Activated naive CD8-positive, alpha-beta T cell (primary cell): ENCODE measurements around the gene BICD2.
"Not testable (repeated sequence)": the region's sequence is repeated elsewhere in the genome, so short reads cannot be mapped to it uniquely, and the experiment has no call there.

Source experiments
- H3K27ac Mint-ChIP-seq: one replicate; pipeline ENCODE4 v1.8.0; 2021; ENCODE audit warnings: mixed read lengths
- H3K27me3 Mint-ChIP-seq: one replicate; pipeline ENCODE4 v1.8.0; 2021; ENCODE audit warnings: mixed read lengths
- H3K36me3 Mint-ChIP-seq: one replicate; pipeline ENCODE4 v1.8.0; 2021; ENCODE audit warnings: mixed read lengths
- H3K4me1 Mint-ChIP-seq: one replicate; pipeline ENCODE4 v1.8.0; 2021; ENCODE audit warnings: low read depth, mixed read lengths
- H3K4me3 Mint-ChIP-seq: one replicate; pipeline ENCODE4 v1.8.0; 2021; ENCODE audit warnings: mild to moderate bottlenecking, mixed read lengths
- H3K9me3 Mint-ChIP-seq: one replicate; pipeline ENCODE4 v1.8.0; 2021; ENCODE audit warnings: low read depth, mixed read lengths

BICD2 gene

DNA sequence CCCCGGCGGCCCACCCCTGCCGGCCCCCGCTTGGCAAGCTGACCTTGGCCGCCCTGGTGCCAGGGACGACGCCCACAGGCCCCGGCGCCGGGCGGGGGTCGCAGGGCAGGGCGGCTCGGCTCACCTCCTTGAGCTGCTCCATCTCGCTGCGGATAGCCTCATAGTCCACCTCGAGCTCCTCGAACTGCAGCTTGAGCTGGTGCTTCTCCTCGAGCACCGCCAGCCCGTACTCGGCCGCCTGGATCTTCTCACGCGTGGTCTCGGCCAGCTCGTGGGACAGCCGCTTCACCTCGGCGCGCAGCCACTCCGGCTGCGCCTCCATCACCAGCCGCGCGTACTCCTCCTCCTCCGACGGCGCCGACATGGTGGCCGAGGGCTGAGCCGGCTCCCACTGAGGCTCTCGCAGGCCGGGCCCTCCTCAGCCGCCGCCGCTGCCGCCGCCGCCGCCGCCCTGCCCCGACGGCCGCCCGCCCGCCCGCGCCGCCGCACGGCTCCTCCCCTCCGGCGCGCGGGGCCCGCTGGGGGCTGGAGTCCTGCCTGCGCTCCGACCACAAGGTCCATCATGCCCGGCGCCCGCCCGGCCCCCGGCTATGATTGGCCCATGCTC is at the start of gene BICD2:
BICD2 (minus strand) TSS at position 453 of the 607 bp plus-strand sequence; CDS start at position 364, 89 bp downstream.
- Mint-ChIP-seq H3K27ac (peak within 1 kb of the TSS; percentile 94), H3K4me1 (peaks cover 41% of the 10 kb centered on the region), H3K27me3 (no peaks in the 10 kb centered on the region), H3K4me3 (peak within 1 kb of the TSS; percentile 93), H3K36me3 (no peaks in the 10 kb centered on the region), H3K9me3 (no peaks in the 10 kb centered on the region)

DNA sequence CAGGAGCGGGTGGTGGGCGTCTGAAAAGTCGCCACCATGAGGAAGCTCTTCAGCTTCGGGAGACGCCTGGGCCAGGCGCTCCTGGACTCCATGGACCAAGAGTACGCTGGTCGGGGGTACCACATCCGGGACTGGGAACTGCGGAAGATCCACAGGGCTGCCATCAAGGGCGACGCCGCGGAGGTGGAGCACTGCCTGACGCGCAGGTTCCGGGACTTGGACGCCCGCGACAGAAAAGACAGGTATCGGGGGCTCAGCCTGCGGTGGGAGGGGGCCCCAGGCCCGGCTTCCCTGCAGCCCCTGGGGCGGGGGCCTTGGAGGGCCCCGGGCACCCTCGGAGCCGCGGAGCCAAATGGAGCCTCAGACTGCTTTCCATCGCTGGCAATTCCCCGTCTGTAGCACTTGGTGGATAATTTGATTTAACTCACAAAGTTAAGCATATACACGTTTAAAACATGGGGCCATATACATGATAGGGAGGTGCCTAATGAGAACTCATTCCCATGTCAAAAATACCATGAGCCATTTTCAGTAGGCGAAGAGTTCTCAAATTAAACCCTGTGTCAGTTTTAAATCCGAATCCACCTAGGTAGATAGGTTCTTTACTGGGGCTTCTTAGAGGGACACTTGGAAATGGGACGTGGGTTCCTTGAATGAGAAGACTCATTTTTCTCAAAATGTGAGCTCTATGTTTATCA is 45.1 kb upstream of the BICD2 start:
- H3K4me3 Mint-ChIP-seq: peak overlapping the region; percentile 91
- H3K27ac Mint-ChIP-seq: peak overlapping the region; percentile 28

DNA sequence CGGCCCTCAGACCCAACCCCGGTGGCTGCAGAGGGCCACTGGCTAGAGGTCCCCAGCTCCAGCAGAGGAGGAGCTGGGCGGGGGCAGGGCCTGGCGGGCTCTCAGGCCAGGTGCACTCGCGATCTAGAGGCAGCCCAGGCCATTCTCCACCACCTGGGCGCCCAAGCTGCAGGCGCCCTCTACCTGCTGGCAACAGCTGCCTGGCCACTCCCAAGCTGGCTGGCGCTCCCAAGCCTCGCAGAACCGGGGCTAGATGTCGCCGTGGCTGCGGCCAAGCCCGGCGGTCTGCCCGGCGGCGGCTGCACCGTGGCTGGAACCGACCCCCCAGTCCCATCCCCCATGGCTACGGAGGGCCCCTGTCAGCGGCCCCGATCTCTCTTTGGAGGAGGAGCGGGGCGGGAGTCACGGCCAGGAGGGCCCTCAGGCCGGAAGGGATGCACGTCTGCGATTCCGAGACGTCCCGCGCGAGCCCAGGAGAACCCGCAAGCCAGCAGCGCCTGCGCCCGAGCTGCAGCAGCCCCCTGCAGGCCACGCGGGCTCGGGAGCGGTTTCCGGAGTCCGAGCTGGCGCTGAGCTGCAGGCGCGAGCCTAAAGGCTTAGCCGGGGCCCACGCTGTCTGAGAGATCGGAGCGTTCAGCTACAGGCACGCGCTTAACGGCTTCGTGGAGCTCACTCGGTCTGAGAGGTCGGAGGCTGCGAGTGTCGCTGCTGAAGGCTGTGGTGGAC is 44.3 kb upstream of the BICD2 start:
- Mint-ChIP-seq H3K27me3 (peaks cover 31% of the 10 kb centered on the region), H3K27ac (peak overlapping the region; percentile 34), H3K36me3 (no peaks in the 10 kb centered on the region), H3K4me1 (peaks cover 10% of the 10 kb centered on the region), H3K4me3 (peak overlapping the region; percentile 91), H3K9me3 (no peaks in the 10 kb centered on the region)

More for the DNA sequence above, 45.1 kb upstream of the BICD2 start:
- Mint-ChIP-seq H3K27me3 (peaks cover 35% of the 10 kb centered on the region), H3K4me1 (peaks cover 10% of the 10 kb centered on the region)
- not testable (repeated sequence) for H3K36me3 Mint-ChIP-seq, H3K9me3 Mint-ChIP-seq

DNA sequence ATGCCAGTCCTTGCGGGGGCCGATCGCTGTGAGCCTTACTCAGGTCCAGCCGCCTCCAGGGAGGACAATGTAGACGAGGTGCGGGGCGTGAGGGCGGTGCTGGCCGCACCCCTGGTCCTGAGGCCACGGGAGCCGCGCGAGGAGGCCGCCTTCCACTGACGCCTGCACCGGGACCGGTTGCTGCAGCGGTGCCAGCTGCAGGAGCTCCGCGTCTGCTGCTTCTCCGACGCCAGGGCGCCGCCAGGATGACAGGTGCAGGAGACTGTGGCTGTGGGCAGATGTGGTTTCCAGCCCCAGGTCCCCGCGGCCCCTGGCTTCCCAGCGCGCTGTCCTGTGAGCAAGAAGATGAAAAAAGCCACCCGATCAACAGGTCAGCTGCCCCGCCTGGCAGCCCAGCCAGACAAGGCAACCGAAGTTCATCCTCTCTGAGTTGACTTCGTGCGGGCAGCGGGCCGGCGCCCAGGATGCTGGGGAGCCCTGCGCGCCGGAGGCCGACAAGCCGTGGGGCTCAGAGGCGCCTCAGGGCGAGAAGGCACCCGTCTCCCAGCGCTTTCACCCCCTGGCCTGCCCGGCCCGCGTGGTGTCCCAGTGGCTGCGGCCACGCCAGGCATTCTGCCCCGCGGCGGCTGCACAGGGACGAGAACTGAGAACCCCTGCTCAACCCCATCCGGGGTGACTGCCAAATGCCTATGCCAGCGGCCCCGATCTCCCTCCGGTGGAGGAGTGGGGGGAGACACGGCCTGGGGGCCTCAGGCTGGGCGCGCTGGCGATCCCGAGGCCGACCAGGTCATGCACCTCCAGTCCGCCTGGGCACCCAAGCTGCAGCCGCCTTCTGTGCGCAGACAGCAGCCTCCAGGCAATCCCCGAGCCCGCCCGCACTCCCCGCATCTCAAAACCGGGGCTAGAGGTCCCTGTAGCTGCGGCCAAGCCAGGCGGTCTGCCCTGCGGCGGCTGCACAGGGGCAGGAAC is 43.4 kb upstream of the BICD2 start:
- Mint-ChIP-seq H3K36me3 (no peaks in the 10 kb centered on the region), H3K27ac (no peak overlapping the region), H3K4me1 (peaks cover 10% of the 10 kb centered on the region), H3K9me3 (no peaks in the 10 kb centered on the region), H3K27me3 (peaks cover 26% of the 10 kb centered on the region), H3K4me3 (peak overlapping the region; percentile 68)

DNA sequence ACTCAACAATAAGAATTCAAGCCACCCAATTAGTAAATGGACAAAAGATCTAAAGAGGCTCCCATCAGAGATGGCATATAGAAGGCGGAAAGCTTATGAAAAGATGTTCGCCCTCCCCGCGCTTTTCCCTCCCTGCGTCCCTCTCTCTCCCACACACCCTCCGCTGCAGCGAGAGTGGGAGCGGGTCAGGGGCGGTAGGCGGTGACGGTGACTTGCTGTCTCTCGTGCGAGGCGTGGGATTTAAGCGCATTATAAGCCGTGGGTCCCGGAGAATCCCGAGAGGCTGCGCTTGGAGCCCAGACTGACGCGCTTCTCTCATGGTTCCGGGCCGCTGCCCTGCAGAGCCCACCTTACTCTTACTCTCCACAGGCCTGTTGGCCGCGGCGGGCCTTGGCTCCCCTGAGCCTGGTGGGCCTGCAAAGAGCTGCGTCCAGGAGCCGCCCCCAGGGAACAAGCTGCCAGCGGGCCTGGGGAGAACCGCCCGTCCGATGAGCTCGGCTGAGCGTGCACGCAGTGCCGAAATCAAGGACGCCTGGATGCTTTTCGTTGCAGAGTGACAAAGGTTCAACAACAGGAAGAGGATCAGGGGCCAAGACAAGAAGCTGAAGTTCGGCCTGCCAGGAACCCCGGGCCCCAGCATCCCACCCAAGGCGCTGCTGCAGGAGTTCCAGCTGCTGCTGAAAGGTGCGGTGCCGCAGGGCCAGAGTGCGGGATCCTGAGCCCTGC is 42.6 kb upstream of the BICD2 start:
- Mint-ChIP-seq H3K4me3 (peak overlapping the region; percentile 77), H3K36me3 (no peaks in the 10 kb centered on the region), H3K4me1 (peaks cover 10% of the 10 kb centered on the region), H3K27ac (no peak overlapping the region), H3K27me3 (peaks cover 28% of the 10 kb centered on the region), H3K9me3 (no peaks in the 10 kb centered on the region)

DNA sequence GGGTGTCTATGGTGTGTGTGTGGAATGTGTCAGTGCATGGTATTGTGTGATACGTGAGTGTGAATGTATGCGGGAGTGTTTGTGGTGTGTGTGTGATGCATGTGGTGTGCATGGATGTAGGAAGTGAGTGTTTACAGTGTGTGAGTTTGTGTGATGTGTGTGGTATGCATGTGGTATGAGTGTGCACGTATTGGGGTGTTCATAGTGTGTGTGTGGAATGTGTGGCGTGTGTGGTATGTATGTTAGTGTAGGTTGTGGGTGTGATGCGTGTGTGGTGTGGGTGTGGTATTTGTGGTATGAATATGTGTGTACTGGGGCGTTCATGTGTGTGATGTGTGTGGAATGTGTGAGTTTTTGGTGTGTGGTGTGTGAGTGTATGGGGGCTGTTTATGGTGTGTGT is 40.1 kb upstream of the BICD2 start:
- Mint-ChIP-seq H3K4me3 (no peak overlapping the region), H3K9me3 (no peaks in the 10 kb centered on the region), H3K4me1 (peaks cover 8% of the 10 kb centered on the region), H3K27ac (no peak overlapping the region), H3K27me3 (peaks cover 16% of the 10 kb centered on the region), H3K36me3 (no peaks in the 10 kb centered on the region)

DNA sequence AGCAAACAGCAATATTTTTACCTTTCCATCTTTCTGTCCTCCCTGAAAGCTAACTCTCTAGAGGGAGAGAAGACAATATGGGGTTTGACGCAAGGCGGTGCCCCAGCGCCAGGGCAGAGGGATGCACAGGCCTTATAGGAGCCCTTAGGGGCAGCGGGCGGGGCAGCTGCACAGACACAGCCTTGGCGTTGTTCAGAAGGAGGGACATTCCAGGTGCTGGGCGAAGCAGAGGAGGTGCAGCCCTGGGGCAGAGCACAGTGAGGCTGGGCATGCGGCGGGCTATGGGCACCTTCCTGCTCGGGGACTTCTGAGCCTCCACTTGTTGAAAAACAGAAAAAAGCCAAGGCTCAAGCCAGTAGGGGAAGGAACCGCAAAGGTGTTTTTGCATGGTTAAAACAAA is 33.7 kb upstream of the BICD2 start:
- H3K27ac Mint-ChIP-seq: no peak overlapping the region
- H3K27me3 Mint-ChIP-seq: peaks cover 11% of the 10 kb centered on the region
- H3K4me3 Mint-ChIP-seq: no peak overlapping the region
- H3K4me1 Mint-ChIP-seq: no peaks in the 10 kb centered on the region
- no peaks in the 10 kb centered on the region for H3K9me3 Mint-ChIP-seq
- no peaks in the 10 kb centered on the region for H3K36me3 Mint-ChIP-seq

DNA sequence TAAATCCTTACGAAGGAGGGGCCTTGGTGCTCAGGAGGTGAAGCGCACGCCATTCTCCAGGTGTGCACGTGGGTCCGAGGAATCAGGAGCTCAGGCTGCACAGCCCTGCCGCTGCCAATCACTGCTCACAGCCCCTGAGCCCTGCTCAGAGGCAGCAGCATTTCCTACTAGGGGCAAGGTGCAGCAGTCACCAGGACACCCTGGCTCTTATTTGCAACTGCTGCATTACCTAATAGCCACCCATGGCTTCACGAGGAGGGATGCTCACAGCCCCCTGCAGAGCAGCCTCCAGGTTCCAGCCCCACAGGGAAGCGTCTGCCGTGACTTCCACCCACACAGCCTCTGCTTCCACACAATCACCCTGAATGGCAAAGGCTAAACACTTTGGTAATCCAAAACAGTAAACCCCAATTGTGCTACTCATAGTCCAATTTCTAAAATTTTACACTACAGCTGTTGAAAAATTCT is 31.7 kb upstream of the BICD2 start:
- not testable (repeated sequence) for H3K9me3 Mint-ChIP-seq, H3K4me1 Mint-ChIP-seq, H3K36me3 Mint-ChIP-seq, H3K27ac Mint-ChIP-seq, H3K4me3 Mint-ChIP-seq, H3K27me3 Mint-ChIP-seq

DNA sequence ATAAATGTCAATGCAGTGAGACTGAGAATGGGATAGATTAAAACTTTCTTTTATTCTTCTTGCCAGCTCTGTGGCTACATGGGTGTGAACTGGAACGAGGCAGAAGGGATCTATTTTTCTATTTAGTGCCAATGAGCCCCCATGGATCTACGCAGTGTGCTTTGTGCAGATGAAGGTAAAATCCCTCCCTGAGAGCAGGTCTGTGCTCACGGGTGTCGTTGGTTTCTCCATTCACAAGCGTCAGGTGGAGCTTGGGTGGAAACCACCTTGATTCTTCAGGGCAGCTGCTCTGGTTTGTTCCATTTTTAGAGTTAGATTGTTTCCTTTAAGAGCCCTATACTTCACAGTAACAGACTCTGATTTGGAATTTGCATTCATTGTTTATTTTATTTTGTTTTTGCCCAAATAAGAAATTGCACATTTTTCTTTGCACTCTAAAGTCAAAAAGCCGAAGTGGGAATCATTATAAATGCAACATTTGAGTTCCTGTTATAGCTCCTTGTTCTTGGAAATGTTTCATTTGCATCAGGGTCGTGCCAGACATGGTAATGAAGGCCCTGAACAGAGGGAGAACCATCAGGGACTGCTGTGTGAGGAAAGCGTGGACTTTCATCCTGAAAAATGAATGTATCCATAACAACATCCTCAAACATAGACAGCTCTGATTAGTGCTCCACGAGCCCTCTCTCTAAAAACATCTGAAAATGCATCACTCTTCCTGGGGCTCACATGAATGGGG is 31.1 kb upstream of the BICD2 start:
- Mint-ChIP-seq H3K27me3 (peaks cover 9% of the 10 kb centered on the region), H3K9me3 (no peaks in the 10 kb centered on the region), H3K27ac (no peak overlapping the region), H3K4me1 (peaks cover 2% of the 10 kb centered on the region), H3K36me3 (no peaks in the 10 kb centered on the region), H3K4me3 (no peak overlapping the region)

DNA sequence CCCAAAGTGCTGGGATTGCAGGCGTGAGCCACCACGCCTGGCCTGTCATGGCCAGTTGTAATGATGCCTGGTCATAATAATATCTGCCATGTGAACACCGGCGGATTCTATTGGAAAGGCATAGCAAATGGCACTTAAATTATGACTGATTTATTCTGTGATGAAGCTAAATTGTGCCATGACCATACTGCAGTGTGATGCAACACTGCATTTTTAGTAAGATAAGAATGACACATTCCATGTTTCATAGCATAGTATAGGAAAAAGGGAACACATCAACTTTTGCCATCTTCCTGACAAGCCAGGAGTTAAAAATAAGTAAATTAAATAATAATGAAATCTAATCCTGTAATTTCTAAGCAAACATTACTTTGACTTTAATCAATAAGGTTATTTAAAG is 30.4 kb upstream of the BICD2 start:
- H3K9me3 Mint-ChIP-seq: no peaks in the 10 kb centered on the region
- no peak overlapping the region for H3K4me3 Mint-ChIP-seq
- H3K36me3 Mint-ChIP-seq: no peaks in the 10 kb centered on the region
- no peak overlapping the region for H3K27ac Mint-ChIP-seq
- peaks cover 9% of the 10 kb centered on the region for H3K27me3 Mint-ChIP-seq
- H3K4me1 Mint-ChIP-seq: peaks cover 4% of the 10 kb centered on the region

DNA sequence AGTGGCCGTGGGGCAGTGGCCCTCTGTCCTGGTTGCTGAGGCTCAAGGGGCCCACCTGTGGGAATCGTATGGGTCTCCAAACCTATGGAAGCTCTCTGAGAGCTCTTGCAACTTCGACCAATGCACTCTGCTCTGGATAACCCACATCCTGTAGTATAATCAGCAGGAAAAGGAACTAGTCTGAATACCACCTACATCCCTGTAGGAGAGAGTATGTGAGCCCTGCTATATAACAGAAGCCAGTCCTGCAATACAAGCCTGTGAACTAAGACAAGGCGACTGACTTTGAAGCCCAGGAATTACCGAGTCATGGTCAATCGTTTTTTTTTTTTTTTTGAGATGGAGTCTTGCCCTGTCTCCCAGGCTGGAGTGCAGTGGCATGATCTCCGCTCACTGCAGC is 29.8 kb upstream of the BICD2 start:
- Mint-ChIP-seq H3K4me3 (no peak overlapping the region), H3K9me3 (no peaks in the 10 kb centered on the region), H3K27me3 (peaks cover 9% of the 10 kb centered on the region), H3K36me3 (no peaks in the 10 kb centered on the region), H3K27ac (no peak overlapping the region), H3K4me1 (peaks cover 4% of the 10 kb centered on the region)

DNA sequence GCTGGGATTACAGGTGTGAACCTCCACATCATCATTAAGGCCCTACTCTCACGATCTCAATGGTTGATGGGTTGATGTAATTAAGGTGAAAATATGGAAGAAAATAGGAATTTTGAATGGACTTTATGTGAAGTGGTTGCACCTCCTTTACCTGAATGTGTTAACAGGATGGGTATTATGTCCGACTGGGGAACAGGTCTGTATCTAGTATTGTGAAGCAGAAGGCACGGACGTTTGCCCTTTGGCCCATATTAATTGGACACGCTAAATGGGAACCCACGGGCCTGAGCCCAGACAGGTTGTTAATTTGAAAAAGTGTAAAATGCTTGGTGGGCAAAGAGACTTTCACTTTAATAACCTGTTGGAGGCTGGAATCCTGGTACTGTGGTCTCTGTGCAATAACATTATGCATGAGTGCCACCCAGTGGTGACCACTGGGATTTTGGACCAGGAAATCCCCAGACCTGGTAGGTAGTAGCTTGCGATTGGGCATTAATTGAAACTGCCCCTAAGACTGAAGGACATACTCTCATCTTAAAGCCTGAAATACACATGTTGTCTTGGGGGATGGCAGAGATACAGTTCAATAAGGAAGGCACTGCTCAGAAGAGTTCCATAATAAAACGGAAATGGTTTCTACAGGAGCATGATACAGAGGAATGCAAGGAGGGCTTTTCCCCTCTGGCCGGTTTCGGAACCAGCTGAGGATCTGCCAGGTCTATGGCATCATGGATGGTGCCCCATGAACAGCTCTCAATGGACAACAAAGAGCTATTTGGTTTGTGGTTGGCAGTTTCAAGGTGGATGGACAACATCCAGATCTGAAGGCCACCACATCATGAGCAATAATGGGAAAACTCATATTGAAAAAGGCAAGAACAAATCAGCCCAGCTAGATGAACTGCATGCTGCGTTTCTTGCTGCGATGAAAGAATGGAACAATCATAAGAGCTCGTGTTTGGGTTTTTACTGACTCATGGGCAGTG is 26.2 kb upstream of the BICD2 start:
- no peak overlapping the region for H3K27ac Mint-ChIP-seq

More for the DNA sequence above, 26.2 kb upstream of the BICD2 start:
- Mint-ChIP-seq H3K36me3 (peaks cover 8% of the 10 kb centered on the region), H3K27me3 (peaks cover 2% of the 10 kb centered on the region), H3K9me3 (peaks cover 9% of the 10 kb centered on the region), H3K4me1 (peaks cover 4% of the 10 kb centered on the region), H3K4me3 (no peak overlapping the region)
